Activated T-helper 1 cell treated with Interleukin-2 at 50 U/mL for 16 hours (primary cell): Measurements from ENCODE around the gene UBE2K.
"Not testable (repeated sequence)": the region's sequence is repeated elsewhere in the genome, so short reads cannot be mapped to it uniquely, and the experiment has no call there.

Source experiments
- DNase-seq: peaks from one replicate; pipeline ENCODE4 v3.0.0-alpha.2; 2020; ENCODE audit warnings: low read depth

Gene UBE2K

GRCh38 chr4:39730072-39730471 is 32.1 kb downstream of the UBE2K start:
- no peak for DNase-seq

GRCh38 chr4:39731908-39732307 is 34.0 kb downstream of the UBE2K start:
- no peak for DNase-seq

- no peak for DNase-seq
Measured at GRCh38 chr4:39732728-39733127, 34.8 kb downstream of the UBE2K start.

- not testable (repeated sequence) for DNase-seq
Measured at GRCh38 chr4:39739591-39739990, 41.7 kb downstream of the UBE2K start.

GRCh38 chr4:39741401-39741800 is 43.5 kb downstream of the UBE2K start:
- DNase-seq: no peak

GRCh38 chr4:39745920-39746319 is 48.0 kb downstream of the UBE2K start:
- DNase-seq: no peak

- DNase-seq: no peak
Measured at GRCh38 chr4:39750216-39750615, 52.3 kb downstream of the UBE2K start.

GRCh38 chr4:39754309-39754708 is 56.4 kb downstream of the UBE2K start:
- no peak for DNase-seq

- no peak for DNase-seq
Measured at GRCh38 chr4:39756159-39756558, 58.2 kb downstream of the UBE2K start.

- DNase-seq: no peak
Measured at GRCh38 chr4:39758176-39758575, 60.2 kb downstream of the UBE2K start.

- DNase-seq: no peak
Measured at GRCh38 chr4:39759569-39759968, 61.6 kb downstream of the UBE2K start.

- no peak for DNase-seq
Measured at GRCh38 chr4:39761005-39761667, 63.2 kb downstream of the UBE2K start.

- DNase-seq: no peak
Measured at GRCh38 chr4:39763714-39764572, 66.0 kb downstream of the UBE2K start.

- DNase-seq: no peak
Measured at GRCh38 chr4:39770005-39770404, 72.1 kb downstream of the UBE2K start.

GRCh38 chr4:39770471-39770870 is 72.5 kb downstream of the UBE2K start:
- no peak for DNase-seq

GRCh38 chr4:39770969-39771724 is 73.2 kb downstream of the UBE2K start:
- no peak for DNase-seq

GRCh38 chr4:39781988-39782387 is 84.1 kb downstream of the UBE2K start:
- not testable (repeated sequence) for DNase-seq

- no peak for DNase-seq
Measured at GRCh38 chr4:39785083-39785482, 87.1 kb downstream of the UBE2K start.

GRCh38 chr4:39786838-39787237 is 88.9 kb downstream of the UBE2K start:
- no peak for DNase-seq

GRCh38 chr4:39792128-39792527 is 94.2 kb downstream of the UBE2K start:
- DNase-seq: no peak

- DNase-seq: no peak
Measured at GRCh38 chr4:39792529-39792928, 94.6 kb downstream of the UBE2K start.

GRCh38 chr4:39792976-39793375 is 95.0 kb downstream of the UBE2K start:
- DNase-seq: not testable (repeated sequence)

- no peak for DNase-seq
Measured at GRCh38 chr4:39802005-39802404, 104.1 kb downstream of the UBE2K start.
